Hematopoietic multipotent progenitor cell treated with erythropoietin and hydrocortisone succinate and interleukin-3 and kit ligand, for 4 days (in vitro differentiated cells): ENCODE measurements around the gene CHRNA10.
A peak's percentile ranks its signal among the peaks of the same experiment; 100 is the strongest.

Experiments used
- DNase-seq: peaks from one replicate; pipeline ENCODE4 v3.0.0-alpha.2; 2015

The CHRNA10 gene, protein sequence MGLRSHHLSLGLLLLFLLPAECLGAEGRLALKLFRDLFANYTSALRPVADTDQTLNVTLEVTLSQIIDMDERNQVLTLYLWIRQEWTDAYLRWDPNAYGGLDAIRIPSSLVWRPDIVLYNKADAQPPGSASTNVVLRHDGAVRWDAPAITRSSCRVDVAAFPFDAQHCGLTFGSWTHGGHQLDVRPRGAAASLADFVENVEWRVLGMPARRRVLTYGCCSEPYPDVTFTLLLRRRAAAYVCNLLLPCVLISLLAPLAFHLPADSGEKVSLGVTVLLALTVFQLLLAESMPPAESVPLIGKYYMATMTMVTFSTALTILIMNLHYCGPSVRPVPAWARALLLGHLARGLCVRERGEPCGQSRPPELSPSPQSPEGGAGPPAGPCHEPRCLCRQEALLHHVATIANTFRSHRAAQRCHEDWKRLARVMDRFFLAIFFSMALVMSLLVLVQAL

DNA sequence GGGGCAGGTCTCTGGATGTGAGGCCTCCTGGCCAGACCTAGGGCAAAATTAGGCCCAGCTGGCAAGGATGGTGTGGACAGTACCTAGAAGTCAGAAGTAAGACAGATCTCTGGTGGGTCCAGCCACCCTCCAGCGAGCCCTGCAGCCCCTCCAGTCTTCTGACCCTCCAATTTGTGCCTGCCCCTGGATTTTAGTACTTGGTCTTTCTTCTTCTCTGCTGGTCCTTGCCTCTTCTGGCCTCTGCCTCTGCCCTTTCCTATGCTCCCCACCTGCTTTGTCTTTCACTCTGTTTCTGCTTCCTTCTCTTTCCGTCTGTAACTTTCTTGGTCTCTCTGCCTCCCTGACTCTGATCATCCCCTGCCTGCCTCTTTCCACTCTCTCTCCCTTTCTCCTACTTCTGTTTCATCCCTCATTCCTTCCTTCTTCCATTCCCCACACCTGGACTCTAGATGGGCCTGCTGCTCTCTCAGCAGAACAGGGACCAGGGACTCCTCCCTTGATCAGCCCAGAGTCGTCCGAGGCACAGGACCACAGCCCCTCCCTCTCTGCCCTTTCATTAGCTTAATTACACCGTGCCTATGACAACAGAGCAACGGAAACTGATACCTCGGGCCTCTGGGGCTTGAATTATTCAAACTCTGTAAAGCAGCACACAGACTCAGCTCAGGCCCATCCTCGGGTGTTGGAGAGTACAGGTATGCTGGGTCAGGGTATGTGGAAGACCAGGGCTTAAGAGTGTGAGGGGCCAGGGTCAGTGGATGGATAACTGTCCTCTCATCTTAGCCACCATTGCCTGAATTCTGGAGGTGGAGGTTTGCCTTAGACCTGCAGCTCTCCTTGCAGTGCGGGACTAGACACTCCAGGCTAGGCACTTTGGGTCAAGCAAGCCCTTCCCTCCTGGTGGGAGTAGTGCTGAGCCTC, at the start of gene CHRNA10:
Gene CHRNA10 (minus strand): TSS at position 51 of the 921 bp plus-strand sequence. CDS start 72 bp downstream, outside the sequence.
- DNase-seq = no peak

DNA sequence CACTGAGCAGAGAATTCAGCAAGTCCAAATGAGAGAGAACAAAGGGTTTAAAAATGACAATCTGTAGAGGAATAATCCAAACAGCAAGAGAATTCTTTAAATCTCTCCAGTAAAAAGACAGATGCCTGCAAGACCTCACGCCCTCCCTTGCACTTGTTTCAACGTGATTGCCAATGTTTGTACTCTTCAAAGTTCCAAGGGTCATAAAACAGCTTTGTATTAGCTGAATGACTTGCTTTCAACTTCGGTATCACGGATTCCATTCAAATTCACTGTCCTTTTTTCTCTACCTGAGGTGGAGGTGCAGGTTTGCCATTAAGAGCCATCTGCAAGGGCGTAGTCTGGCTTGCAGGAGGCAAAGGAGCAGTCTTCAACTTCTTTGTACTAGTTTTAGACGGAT, 41.1 kb upstream of the CHRNA10 start:
- no peak for DNase-seq

DNA sequence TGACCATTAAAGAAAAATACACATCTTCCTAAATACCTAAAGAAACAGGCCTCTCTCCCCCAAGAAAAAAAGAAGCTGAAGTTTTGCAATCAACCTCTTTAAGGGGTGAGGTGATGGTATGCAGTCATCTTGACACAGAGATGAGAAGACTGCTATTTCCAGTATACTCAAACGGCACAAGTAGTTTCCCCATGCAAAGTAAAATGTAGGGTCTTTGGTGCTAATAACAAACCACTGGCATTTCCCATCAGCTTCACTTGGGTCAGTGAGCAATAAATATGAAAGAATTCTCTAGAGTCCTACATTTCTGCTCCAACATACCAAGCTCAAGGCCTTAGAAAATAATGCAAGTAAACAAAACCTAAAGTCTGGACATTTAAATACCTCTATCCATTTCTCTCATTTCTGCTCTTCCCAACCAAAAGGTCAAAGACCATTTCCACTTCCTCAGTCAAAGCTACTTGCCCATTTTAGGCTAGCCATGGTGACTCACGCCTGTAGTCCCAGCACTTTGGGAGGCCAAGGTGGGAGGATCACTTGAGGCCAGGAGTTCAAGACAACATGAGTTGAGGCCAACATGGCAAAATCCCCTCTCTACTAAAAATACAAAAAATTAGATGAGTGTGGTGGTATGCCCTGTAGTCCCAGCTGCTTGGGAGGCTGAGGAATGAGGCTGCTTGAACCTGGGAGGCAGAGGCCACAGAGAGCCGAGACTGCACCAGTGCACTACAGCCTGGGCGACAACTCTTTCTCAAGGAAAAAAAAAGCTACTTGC, 39.5 kb upstream of the CHRNA10 start:
- DNase-seq = no peak

DNA sequence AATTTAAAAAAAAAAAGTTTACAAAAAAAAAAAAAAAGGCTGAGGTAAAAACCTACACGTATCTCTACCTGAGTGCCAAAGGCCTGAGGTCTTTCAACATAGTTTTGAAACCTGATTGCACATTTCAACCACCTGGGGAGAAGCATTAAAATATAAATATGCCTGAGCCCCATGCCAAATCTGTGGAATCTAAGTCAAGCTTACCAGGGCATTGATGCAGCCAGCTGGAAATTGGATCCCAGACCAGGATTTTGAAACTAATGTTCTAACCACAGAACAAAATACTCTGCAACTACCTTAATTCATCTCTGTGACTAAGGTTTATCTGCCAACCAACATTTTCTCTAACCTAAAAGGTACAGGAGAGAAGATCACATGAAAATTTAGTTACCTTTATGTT, 38.8 kb upstream of the CHRNA10 start:
- no peak for DNase-seq

GRCh38 chr11:3707176-3707575, 36.0 kb upstream of the CHRNA10 start:
- DNase-seq = no peak

- DNase-seq = no peak
Measured at GRCh38 chr11:3703383-3703782, 32.2 kb upstream of the CHRNA10 start.

GRCh38 chr11:3700910-3701309, 29.7 kb upstream of the CHRNA10 start:
- no peak for DNase-seq

DNA sequence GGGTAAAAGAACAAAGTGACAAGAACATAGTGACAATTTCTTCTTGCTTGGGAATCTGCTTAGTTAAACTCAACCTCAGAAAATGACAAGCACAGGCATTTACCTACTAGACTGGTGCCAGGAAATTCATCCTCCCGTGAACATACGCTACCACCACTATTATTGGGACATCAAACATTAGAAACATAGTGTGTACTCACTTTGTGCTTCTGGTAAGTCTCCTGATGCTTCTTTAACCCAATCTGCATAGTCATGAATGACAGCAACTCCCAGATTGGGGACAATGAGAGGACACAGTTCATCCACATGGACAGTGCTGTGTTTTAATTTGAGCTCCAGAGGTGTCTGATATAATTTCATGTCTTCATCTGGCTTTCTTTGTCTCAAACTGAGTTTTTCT, 29.2 kb upstream of the CHRNA10 start:
- DNase-seq = no peak

DNA sequence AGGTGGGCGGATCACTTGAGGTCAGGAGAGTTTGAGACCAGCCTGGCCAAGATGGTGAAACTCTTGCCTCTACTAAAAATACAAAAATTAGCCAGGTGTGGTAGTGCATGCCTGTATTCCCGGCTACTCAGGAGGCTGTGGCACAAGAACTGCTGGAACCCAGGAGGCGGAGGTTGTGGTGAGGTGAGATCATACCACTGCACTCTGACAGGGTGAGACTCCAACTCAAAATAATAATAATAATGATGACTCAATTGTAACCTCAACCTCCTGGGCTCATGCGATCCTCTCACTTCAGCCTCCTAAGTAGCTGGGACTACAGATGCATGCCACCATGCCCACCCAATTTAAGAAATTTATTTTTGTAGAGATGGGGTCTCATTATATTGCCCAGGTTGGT, 15.6 kb upstream of the CHRNA10 start:
- no peak for DNase-seq

DNA sequence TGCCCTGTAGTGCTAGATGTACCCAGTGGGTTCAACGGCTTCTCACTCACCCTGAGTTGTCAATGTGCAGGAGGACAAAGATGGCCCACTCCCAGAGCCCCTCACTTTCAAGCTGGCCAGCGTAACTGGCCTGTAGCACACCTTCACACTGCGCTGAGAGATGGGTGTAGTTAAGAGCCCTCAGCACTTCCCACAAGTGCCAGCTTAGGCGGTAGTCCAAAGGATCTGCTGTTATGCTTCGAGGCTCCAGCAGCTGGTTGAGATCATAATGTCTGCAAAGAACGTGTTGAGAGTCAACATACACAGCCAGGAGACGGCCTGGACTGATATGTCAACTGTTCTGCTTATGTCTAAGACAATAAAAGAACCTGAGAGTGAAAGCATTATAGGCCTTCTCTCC, 14.7 kb upstream of the CHRNA10 start:
- DNase-seq = no peak

DNA sequence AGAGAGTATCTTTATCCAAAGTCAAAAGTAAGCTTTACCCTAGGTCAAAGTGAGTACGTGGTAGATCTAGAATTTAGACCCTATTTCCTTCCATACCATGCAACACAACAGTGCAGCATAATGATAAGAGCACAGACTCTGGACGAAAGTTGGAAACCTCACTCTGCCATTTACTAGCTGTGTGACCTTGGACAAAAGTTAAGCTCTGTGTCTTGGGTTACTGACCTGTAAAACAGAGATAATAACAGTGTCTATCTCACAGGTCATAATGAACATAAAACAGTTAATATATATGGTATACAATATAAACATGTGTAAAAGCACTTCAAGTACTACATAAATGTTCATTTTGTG, 13.6 kb upstream of the CHRNA10 start:
- peak; percentile 59 for DNase-seq

GRCh38 chr11:3684129-3684818, 13.1 kb upstream of the CHRNA10 start:
- DNase-seq = no peak

- DNase-seq = no peak
Measured at GRCh38 chr11:3683039-3683438, 11.9 kb upstream of the CHRNA10 start.

- DNase-seq = no peak
Measured at GRCh38 chr11:3679077-3679476, 7.9 kb upstream of the CHRNA10 start.

DNA sequence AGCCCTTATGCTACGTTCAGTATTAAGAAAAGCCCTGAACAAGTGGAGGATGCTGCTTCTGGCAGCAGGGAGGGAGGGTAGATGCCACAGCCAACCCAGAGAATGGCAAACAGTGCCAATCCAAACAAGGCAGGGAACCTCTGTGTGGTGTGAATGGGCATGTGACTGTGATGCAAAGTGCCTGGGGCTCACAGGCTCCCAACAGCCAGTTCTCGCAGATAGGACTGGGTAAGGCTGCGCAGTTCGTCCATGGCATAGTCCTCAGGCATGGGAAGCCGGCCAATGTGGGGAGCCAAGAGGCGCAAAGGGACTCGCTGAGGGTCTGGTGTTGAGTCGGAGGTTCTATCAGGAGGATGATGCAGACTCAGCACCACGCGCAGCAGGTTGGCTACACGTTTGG, 4.8 kb upstream of the CHRNA10 start:
- no peak for DNase-seq

GRCh38 chr11:3674189-3674588, 3.0 kb upstream of the CHRNA10 start:
- no peak for DNase-seq

- DNase-seq = no peak
Measured at GRCh38 chr11:3669742-3670183, 1.4 kb downstream of the CHRNA10 start.

DNA sequence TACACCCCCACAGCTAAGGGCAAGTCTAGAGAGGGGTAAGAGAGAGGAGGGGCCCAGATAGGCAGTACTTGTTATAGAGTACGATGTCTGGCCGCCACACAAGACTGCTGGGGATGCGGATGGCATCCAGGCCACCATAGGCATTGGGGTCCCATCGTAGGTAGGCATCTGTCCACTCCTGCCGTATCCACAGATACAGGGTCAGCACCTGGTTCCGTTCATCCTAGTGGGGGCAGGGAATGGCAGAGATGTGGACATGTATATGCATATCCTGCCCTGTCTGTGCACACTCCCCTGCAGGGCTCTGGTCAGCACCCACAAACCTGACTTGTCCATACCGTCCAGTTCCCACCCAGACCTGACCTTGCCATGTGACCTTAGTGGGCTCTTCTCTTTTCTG, 2.1 kb downstream of the CHRNA10 start:
- no peak for DNase-seq

DNA sequence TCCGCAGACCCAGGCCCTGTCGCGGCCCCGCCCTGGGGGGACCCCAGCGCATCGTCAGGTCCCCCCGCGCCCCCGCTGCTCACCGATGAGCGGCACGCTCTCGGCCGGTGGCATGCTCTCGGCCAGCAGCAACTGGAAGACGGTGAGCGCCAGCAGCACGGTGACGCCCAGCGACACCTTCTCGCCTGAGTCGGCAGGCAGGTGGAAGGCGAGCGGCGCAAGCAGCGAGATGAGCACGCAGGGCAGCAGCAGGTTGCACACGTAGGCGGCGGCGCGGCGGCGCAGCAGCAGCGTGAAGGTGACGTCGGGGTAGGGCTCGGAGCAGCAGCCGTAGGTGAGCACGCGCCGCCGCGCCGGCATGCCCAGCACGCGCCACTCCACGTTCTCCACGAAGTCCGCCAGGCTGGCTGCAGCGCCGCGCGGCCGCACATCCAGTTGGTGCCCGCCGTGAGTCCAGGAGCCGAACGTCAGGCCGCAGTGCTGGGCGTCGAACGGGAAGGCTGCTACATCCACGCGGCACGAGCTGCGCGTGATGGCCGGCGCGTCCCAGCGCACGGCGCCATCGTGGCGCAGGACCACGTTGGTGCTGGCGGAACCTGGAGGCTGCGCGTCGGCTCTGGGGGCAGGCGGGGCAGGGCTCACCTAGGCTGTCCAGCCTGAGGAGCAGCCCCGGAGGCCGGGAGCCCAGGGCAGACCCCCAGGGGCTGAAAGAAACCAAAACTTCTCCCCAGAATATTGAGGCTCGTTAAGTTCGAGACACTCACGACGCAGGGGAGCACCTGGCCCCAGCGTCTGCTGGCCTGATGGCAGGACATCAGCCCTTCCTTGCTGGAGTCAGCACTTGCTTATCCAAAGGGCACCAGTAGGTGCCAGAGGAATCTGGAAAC, 3.8 kb downstream of the CHRNA10 start:
- DNase-seq = no peak

DNA sequence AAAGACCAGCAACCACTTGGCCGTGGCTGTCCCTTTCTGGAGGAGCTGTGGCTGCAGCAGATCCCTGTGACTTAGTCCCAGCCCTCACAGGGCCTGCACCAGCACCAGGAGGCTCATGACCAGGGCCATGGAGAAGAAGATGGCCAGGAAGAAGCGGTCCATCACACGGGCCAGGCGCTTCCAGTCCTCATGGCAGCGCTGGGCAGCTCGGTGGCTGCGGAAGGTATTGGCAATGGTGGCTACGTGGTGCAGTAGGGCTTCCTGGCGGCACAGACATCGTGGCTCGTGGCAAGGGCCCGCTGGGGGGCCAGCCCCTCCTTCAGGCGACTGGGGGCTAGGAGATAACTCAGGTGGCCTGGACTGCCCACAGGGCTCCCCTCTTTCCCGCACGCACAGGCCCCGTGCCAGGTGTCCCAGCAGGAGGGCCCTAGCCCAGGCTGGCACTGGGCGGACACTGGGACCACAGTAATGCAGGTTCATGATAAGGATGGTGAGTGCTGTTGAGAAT, 5.1 kb downstream of the CHRNA10 start:
- no peak for DNase-seq

- peak; percentile 55 for DNase-seq
Measured at GRCh38 chr11:3665336-3666022, 5.7 kb downstream of the CHRNA10 start.
